Measurements from ENCODE around the gene GRIN1.

DNA sequence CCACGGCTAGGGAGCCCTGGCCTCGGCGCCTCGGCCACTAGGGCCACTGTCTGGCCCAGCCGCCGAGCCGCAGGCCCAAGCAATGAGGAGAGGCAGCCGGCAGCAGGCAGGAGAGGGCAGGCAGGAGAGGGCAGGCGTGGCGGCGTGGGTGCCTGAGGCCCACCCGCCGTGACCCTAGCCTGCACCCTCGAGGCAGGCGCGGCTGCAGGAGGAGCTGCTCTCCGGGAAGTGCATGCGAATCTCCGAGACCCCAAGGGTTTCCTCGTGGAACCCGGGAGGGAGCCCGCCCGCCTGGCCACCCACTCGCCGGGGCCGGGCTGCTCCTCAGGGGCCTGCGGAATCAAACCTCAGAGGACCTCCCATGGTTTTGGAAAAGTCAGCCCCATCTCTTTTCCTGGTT is 9.3 kb downstream of the GRIN1 start:
- TF ChIP-seq POLR2A (IDR thresholded peaks at IDR 0.05; ENCODE audit: low read depth, low read length), result no peak
- TF ChIP-seq POLR2AphosphoS5 (IDR thresholded peaks at IDR 0.05; ENCODE audit: low read depth, low read length), result no peak
- TF ChIP-seq TAF1 (IDR thresholded peaks at IDR 0.05; ENCODE audit: low read depth, low read length), result no peak
- no peak for TF ChIP-seq SPI1 (IDR thresholded peaks at IDR 0.05; ENCODE audit: low read depth, low read length)
- no peak for TF ChIP-seq POU2F2 (IDR thresholded peaks at IDR 0.05; ENCODE audit: low read depth, low read length)
